ENCODE measurements around the gene RCOR1. TPM values are rescaled to one million over a fixed set of nuclear protein-coding genes. Genes with fewer than 3 reads are reported as not detected.

Gene RCOR1
- total and polyA plus RNA-seq, 4 donors: 3.1 to 24.1 (median 9.7) TPM

DNA sequence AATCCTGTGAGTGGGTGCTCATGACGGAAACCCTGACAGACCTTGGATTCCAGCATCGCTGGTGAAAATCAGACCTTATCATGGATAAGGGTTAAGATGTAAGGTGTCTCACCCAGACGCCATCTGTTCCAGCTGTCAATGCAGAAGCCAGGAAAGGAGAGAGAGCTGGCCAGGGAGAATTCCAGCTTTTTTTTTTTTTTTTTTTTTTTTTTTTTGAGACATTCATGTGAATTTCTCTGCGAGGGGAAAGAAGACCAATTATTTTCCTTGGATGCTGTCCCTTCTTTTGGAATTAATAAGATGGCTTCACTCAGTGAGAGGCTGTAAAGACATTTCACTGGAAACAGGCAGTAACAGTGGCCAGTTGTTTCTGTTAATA, 186.6 kb downstream of the RCOR1 start:
- WGBS, 2 donors: 4 to 9% methylated on average over 4 of the region's 4 CpGs
- H3K27ac ChIP-seq (ENCODE audit: low read depth in 1 of 2, low read length in 2 of 2): no peak overlapping the region

GRCh38 chr14:102779574-102780315, 187.3 kb downstream of the RCOR1 start:
- ATAC-seq (ENCODE audit: low FRiP score) (no peak), DNase-seq (no peak)
- H3K9me3 ChIP-seq (ENCODE audit: control insufficient read depth, low read length): no peaks in the 10 kb centered on the region
- no peaks in the 10 kb centered on the region for H3K36me3 ChIP-seq (ENCODE audit: control insufficient read depth in 1 of 2, insufficient read depth in 2 of 2, low read length in 1 of 2)
- intact Hi-C loops (cut with DNase I): loop anchor here in 1 of 2 donors (10.0 kb wide), 1 partner anchor 95 kb away; no protein-coding TSS in a partner anchor
- no peak overlapping the region for H3K27ac ChIP-seq (ENCODE audit: low read depth in 1 of 2, low read length in 2 of 2)
- peaks cover 0 to 5% of the 10 kb centered on the region in 2 donors for H3K4me1 ChIP-seq (ENCODE audit: control insufficient read depth in 1 of 2, insufficient read depth in 2 of 2, low read length in 2 of 2)
- H3K4me3 ChIP-seq (ENCODE audit: low read length in 2 of 2): no peak overlapping the region
- no peaks in the 10 kb centered on the region for H3K27me3 ChIP-seq (ENCODE audit: control insufficient read depth in 1 of 2, insufficient read depth in 2 of 2, low read length in 1 of 2)
- 80 to 87% methylated on average over 13 of the region's 13 CpGs for WGBS, 2 donors

More for the DNA sequence above, 186.6 kb downstream of the RCOR1 start:
- DNase-seq (no peak), ATAC-seq (ENCODE audit: low FRiP score) (no peak)
- intact Hi-C loops (cut with DNase I): loop anchor here in 1 of 2 donors (10.0 kb wide), 1 partner anchor 96 kb away; no protein-coding TSS in a partner anchor
- Histone ChIP-seq H3K27me3 (ENCODE audit: control insufficient read depth in 1 of 2, insufficient read depth in 2 of 2, low read length in 1 of 2) (no peaks in the 10 kb centered on the region), H3K4me1 (ENCODE audit: control insufficient read depth in 1 of 2, insufficient read depth in 2 of 2, low read length in 2 of 2) (peaks cover 0 to 5% of the 10 kb centered on the region in 2 donors), H3K9me3 (ENCODE audit: control insufficient read depth, low read length) (no peaks in the 10 kb centered on the region), H3K36me3 (ENCODE audit: control insufficient read depth in 1 of 2, insufficient read depth in 2 of 2, low read length in 1 of 2) (no peaks in the 10 kb centered on the region), H3K4me3 (ENCODE audit: low read length in 2 of 2) (no peak overlapping the region)

Other genes with a start within 250 kb of the RCOR1 start
- 10 to 100 TPM; 25.9 to 30.8 TPM for gene CINP, start 229.8 kb upstream of the RCOR1 start, total RNA-seq
- 10 to 100 TPM; 21.2 to 25.9 TPM for gene CINP, start 229.8 kb upstream of the RCOR1 start, polyA plus RNA-seq
- 10 to 100 TPM; 32.2 to 32.5 TPM for gene TECPR2, start 229.7 kb upstream of the RCOR1 start, total RNA-seq
- 1 to 10 TPM; 3.5 to 5.5 TPM for gene TECPR2, start 229.7 kb upstream of the RCOR1 start, polyA plus RNA-seq
- 10 to 100 TPM; 13.7 to 15.0 TPM for gene ANKRD9, start 82.9 kb upstream of the RCOR1 start, total RNA-seq
- gene ANKRD9, start 82.9 kb upstream of the RCOR1 start, polyA plus RNA-seq: 1 to 10 TPM; 3.0 to 5.7 TPM
- gene TRAF3, start 184.8 kb downstream of the RCOR1 start, total RNA-seq: 10 to 100 TPM; 18.1 to 32.6 TPM
- gene TRAF3, start 184.8 kb downstream of the RCOR1 start, polyA plus RNA-seq: 1 to 10 TPM; 3.4 to 5.0 TPM